Activated CD8-positive, alpha-beta T cell treated with anti-CD3 and anti-CD28 coated beads for 36 hours (primary cell): ENCODE measurements around the gene CTNNA1. TPM values are rescaled to one million over a fixed set of nuclear protein-coding genes. Genes with fewer than 3 reads are reported as not detected.
A peak's percentile ranks its signal among the peaks of the same experiment; 100 is the strongest.
"Not testable (repeated sequence)": the region's sequence is repeated elsewhere in the genome, so short reads cannot be mapped to it uniquely, and the experiment has no call there.

ENCODE experiments used
- ATAC-seq: fragments of 200-7000 bp; cut with Tn5 transposase; one replicate; pipeline ENCODE4 v1.10.0; 2021; ENCODE audit warnings: mild to moderate bottlenecking, moderate library complexity
- CTCF ChIA-PET: fragments of 350-600 bp; sonication (Branson Sonifier 250); formaldehyde crosslinking; loops from one replicate; lab custom pipeline; 2021; ENCODE audit warnings: antibody characterized with exemption; lab: Charles Lee
- POLR2A ChIA-PET: fragments of 350-600 bp; sonication (Branson Sonifier 250); formaldehyde crosslinking; loops from one replicate; lab custom pipeline; 2021; ENCODE audit warnings: antibody characterized with exemption; lab: Charles Lee
- DNase-seq: peaks from one replicate; pipeline ENCODE4 v3.0.0-alpha.2; 2020
- H3K27ac Mint-ChIP-seq: one replicate; pipeline ENCODE4 v1.8.0; 2021; ENCODE audit warnings: mild to moderate bottlenecking, mixed read lengths
- H3K27me3 Mint-ChIP-seq: one replicate; pipeline ENCODE4 v1.8.0; 2021; ENCODE audit warnings: mixed read lengths
- H3K36me3 Mint-ChIP-seq: one replicate; pipeline ENCODE4 v1.8.0; 2021; ENCODE audit warnings: low read depth, mixed read lengths
- H3K4me1 Mint-ChIP-seq: one replicate; pipeline ENCODE4 v1.8.0; 2021; ENCODE audit warnings: low read depth, mixed read lengths
- H3K4me3 Mint-ChIP-seq: one replicate; pipeline ENCODE4 v1.8.0; 2021; ENCODE audit warnings: mild to moderate bottlenecking, moderate library complexity, mixed read lengths
- H3K9me3 Mint-ChIP-seq: one replicate; pipeline ENCODE4 v1.8.0; 2021; ENCODE audit warnings: mixed read lengths
- intact Hi-C: fragments of 100-400 bp; cut with micrococcal nuclease; formaldehyde crosslinking; loops from one replicate; pipeline ENCODE4 v1.10.0; 2022
- total RNA-seq, 2 experiments: library from RNA; stranded (reverse); gene quantifications; one replicate each; pipeline ENCODE4 v1.2.3, GENCODE V29; 2021
- TF ChIP-seq, protein P1 (sequence below): fragments of 200-600 bp; IDR thresholded peaks from one replicate; pipeline ENCODE4 v1.8.0; 2022; ENCODE audit warnings: antibody characterized with exemption, mild to moderate bottlenecking

Gene CTNNA1
- total RNA-seq, 2 experiments from 2014 or later = 77.3 to 85.6 TPM

DNA sequence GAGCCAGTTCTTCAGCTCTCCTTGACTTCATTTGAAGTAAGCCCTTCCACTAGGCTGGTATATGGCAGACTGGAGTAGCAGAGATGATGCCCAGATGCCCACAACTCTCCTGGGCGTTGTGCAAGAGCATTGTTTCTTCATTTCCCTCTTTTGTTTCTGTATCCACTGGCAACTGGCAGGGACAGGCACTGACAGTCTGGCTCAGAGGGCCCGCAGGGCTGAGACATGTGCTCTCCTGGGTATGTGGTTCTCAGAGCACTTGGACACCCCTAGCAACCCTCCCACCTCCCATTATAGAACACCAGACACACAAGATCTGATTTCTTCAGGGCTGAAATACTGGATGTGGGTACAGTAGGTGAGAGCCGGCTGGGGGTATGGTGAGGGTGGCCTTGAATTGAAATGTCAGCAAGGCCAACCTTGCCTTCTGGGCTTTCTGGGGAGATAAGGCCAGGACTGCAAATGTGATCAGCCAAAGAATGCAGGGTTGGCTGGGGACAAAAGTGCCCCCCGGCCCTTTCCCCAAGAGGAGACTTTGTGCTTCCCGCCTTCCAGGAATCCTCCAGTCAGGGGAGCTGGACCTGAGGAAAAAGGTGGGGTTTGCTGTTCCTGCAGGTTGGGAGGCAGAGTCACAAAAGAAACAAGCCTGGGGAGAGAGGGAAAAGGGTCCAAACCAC, 28.6 kb upstream of the CTNNA1 start:
- no peak for DNase-seq
- H3K9me3 Mint-ChIP-seq = no peaks in the 10 kb centered on the region
- no peak overlapping the region for H3K27ac Mint-ChIP-seq
- H3K4me1 Mint-ChIP-seq = peaks cover 19% of the 10 kb centered on the region
- intact Hi-C loops = no loop called here
- ATAC-seq = no peak
- TF ChIP-seq, protein P1, sequence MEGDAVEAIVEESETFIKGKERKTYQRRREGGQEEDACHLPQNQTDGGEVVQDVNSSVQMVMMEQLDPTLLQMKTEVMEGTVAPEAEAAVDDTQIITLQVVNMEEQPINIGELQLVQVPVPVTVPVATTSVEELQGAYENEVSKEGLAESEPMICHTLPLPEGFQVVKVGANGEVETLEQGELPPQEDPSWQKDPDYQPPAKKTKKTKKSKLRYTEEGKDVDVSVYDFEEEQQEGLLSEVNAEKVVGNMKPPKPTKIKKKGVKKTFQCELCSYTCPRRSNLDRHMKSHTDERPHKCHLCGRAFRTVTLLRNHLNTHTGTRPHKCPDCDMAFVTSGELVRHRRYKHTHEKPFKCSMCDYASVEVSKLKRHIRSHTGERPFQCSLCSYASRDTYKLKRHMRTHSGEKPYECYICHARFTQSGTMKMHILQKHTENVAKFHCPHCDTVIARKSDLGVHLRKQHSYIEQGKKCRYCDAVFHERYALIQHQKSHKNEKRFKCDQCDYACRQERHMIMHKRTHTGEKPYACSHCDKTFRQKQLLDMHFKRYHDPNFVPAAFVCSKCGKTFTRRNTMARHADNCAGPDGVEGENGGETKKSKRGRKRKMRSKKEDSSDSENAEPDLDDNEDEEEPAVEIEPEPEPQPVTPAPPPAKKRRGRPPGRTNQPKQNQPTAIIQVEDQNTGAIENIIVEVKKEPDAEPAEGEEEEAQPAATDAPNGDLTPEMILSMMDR = no peak
- CTCF ChIA-PET = interaction anchor here (1.0 to 1.4 kb wide), 2 partner anchors 26 to 65 kb away, joined by 3 to 4 read pairs; no protein-coding TSS in a partner anchor
- no peaks in the 10 kb centered on the region for H3K36me3 Mint-ChIP-seq
- H3K4me3 Mint-ChIP-seq = no peak overlapping the region
- H3K27me3 Mint-ChIP-seq = peaks cover 41% of the 10 kb centered on the region
- POLR2A ChIA-PET = interaction anchor here (1.3 kb wide), 1 partner anchor 10 kb away, joined by 4 read pairs; no protein-coding TSS in a partner anchor

DNA sequence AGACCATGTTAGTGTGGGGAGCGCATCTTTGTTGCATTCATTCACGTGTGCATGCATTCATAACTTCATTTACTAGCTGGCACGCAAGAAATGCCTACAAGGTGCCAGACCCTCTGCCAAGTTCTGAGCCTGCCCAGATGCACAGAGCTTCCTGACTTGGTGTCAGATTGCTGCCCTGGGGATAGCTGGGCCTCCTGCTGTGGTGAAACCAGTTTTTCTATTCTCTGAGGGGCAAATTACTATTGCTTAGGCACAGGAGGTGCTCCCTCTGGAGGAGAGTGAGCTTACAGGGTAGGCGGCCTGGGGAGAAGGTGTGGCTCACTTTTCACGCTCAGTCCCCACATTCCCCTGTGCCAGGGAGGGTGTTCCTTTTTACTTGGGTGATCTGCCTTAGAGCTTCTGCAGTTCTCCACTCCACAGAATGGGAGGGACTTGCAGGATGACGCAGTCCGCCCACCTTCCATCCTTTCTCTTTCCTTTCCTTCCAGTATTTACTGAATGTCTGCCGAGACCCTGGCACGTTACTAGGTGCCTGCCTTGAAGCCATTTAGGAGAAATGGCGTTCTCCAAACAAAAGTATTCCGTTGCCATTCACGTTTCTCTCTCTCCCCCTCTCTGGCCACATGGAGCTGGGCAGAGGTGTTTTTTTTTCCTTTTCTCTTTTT, 27.9 kb upstream of the CTNNA1 start:
- Mint-ChIP-seq H3K36me3 (no peaks in the 10 kb centered on the region), H3K27ac (no peak overlapping the region), H3K9me3 (no peaks in the 10 kb centered on the region), H3K4me1 (peaks cover 19% of the 10 kb centered on the region), H3K4me3 (no peak overlapping the region), H3K27me3 (peaks cover 41% of the 10 kb centered on the region)
- ATAC-seq (no peak), DNase-seq (peak; percentile 8)
- TF ChIP-seq, protein P1 = no peak
- intact Hi-C loops = no loop called here
- CTCF ChIA-PET = interaction anchor here (1.0 to 1.4 kb wide), 2 partner anchors 26 to 64 kb away, joined by 3 to 4 read pairs; no protein-coding TSS in a partner anchor
- POLR2A ChIA-PET = interaction anchor here (1.3 kb wide), 1 partner anchor 10 kb away, joined by 4 read pairs; no protein-coding TSS in a partner anchor

DNA sequence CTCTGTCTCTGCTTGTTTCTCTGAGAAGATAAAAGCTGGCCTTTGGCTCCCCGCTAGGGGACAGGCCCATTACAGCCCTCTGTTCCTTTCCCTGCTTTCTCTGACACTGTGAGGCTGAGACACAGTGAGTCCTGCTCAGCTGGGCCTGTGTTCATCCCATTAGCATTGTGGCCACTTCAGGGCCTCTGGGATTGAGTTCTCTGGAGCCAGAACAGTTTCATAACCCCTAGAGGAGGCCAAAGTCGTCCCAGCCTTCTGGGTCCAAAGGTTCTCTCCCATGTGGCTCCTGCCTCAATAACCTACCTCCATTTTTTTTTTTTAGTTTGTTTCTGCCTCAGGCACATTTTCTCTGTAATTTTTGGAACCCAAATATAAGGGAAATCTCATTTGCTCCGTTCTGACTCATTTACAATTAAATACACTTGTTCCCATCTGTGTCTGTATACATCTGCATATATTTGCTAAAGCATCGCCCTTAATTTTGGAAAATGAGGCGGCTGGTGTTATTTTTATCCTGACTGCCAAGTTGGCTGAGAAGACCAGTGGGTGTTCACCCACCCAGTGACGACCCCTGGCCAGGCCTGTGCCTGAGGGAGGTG, 27.3 kb upstream of the CTNNA1 start:
- Mint-ChIP-seq H3K4me1 (peaks cover 19% of the 10 kb centered on the region), H3K27me3 (peaks cover 44% of the 10 kb centered on the region), H3K36me3 (no peaks in the 10 kb centered on the region), H3K27ac (no peak overlapping the region), H3K9me3 (no peaks in the 10 kb centered on the region), H3K4me3 (no peak overlapping the region)
- ChIA-PET POLR2A (interaction anchor here (1.3 kb wide), 1 partner anchor 11 kb away, joined by 4 read pairs; no protein-coding TSS in a partner anchor), CTCF (interaction anchor here (1.0 to 1.4 kb wide), 2 partner anchors 27 to 64 kb away, joined by 3 to 4 read pairs; no protein-coding TSS in a partner anchor)
- ATAC-seq = no peak
- intact Hi-C loops = no loop called here
- TF ChIP-seq, protein P1 = no peak
- DNase-seq = no peak

DNA sequence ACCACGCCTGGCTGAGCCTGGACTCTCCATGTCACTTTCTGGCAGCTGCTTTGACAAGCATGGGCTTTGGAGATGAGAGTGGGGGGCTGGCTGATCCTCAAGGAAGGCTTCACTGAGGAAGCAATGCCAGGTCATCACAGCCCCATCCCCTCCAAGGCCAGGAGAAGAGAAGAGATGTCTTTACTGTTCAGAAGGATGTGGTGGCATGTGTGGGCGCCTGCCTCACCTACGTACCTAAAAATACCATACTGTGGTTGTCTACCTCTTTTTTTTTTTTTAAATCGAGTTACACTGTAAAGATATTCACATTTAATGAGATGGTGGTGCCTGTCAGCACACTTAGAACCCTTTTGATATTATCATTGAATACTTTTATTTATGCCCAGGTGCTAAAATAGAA, 26.4 kb upstream of the CTNNA1 start:
- DNase-seq (peak; percentile 66), ATAC-seq (peak; percentile 58)
- no peak overlapping the region for H3K27ac Mint-ChIP-seq
- ChIA-PET CTCF (interaction anchor here (0.9 to 1.6 kb wide), 2 partner anchors 15 to 147 kb away, joined by 3 read pairs; no protein-coding TSS in a partner anchor), POLR2A (no interaction called here)
- no peaks in the 10 kb centered on the region for H3K36me3 Mint-ChIP-seq
- H3K27me3 Mint-ChIP-seq = peaks cover 41% of the 10 kb centered on the region
- intact Hi-C loops = no loop called here
- H3K9me3 Mint-ChIP-seq = no peaks in the 10 kb centered on the region
- TF ChIP-seq, protein P1 = no peak
- no peak overlapping the region for H3K4me3 Mint-ChIP-seq
- H3K4me1 Mint-ChIP-seq = peaks cover 19% of the 10 kb centered on the region

DNA sequence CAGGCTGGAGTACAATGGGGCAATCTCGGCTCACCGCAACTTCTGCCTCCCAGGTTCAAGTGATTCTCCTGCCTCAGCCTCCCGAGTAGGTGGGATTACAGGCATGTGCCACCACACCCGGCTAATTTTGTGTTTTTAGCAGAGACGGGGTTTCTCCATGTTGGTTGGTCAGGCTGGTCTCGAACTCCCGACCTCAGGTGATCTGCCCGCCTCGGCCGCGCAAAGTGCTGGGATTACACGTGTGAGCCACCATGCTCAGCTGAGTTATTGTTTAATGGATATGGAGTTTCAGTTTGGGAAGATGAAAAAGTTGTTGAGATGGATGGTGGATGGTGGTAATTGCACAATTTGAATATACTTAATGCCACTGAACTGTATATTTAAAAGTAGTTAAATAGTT, 22.7 kb upstream of the CTNNA1 start:
- Mint-ChIP-seq H3K27me3 (peaks cover 31% of the 10 kb centered on the region), H3K4me1 (peaks cover 18% of the 10 kb centered on the region)
- intact Hi-C loops, CTCF ChIA-PET, H3K36me3 Mint-ChIP-seq, DNase-seq, ATAC-seq, H3K9me3 Mint-ChIP-seq, H3K4me3 Mint-ChIP-seq, H3K27ac Mint-ChIP-seq, POLR2A ChIA-PET: not testable (repeated sequence)
